Activated naive CD8-positive, alpha-beta T cell treated with anti-CD3 and anti-CD28 coated beads, Interleukin-2, amount 10 ng/mL, durations not matched to agents 7 days and 5 days (primary cell): Measurements from ENCODE around the gene FBXO30. TPM values are rescaled to one million over a fixed set of nuclear protein-coding genes. Genes with fewer than 3 reads are reported as not detected.

Experiments
- ATAC-seq: fragments of 150-1000 bp; cut with Tn5 transposase; one replicate; pipeline ENCODE4 v1.10.0; 2021; ENCODE audit warnings: low read depth, moderate library complexity
- POLR2A ChIA-PET: fragments of 350-600 bp; sonication (Branson Sonifier 250); formaldehyde crosslinking; loops from one replicate; lab custom pipeline; 2021; ENCODE audit warnings: antibody characterized with exemption; lab: Charles Lee
- DNase-seq: peaks from one replicate; pipeline ENCODE4 v3.0.0; 2021
- H3K27ac Mint-ChIP-seq: one replicate; pipeline ENCODE4 v1.8.0; 2022; ENCODE audit warnings: mild to moderate bottlenecking, mixed read lengths
- H3K27me3 Mint-ChIP-seq: one replicate; pipeline ENCODE4 v1.8.0; 2022; ENCODE audit warnings: mild to moderate bottlenecking, moderate library complexity, mixed read lengths
- H3K36me3 Mint-ChIP-seq: one replicate; pipeline ENCODE4 v1.8.0; 2021; ENCODE audit warnings: mild to moderate bottlenecking, mixed read lengths
- H3K4me1 Mint-ChIP-seq: one replicate; pipeline ENCODE4 v1.8.0; 2021; ENCODE audit warnings: mixed read lengths
- H3K4me3 Mint-ChIP-seq: one replicate; pipeline ENCODE4 v1.8.0; 2022; ENCODE audit warnings: mild to moderate bottlenecking, moderate library complexity, mixed read lengths
- H3K9me3 Mint-ChIP-seq: one replicate; pipeline ENCODE4 v1.8.0; 2021; ENCODE audit warnings: mixed read lengths
- total RNA-seq, 2 experiments: library from RNA; stranded (reverse); gene quantifications; one replicate each; pipeline ENCODE4 v1.2.3, GENCODE V29; 2021

Gene FBXO30
- total RNA-seq, 2 experiments from 2014 or later, result 6.6 to 7.2 TPM

DNA sequence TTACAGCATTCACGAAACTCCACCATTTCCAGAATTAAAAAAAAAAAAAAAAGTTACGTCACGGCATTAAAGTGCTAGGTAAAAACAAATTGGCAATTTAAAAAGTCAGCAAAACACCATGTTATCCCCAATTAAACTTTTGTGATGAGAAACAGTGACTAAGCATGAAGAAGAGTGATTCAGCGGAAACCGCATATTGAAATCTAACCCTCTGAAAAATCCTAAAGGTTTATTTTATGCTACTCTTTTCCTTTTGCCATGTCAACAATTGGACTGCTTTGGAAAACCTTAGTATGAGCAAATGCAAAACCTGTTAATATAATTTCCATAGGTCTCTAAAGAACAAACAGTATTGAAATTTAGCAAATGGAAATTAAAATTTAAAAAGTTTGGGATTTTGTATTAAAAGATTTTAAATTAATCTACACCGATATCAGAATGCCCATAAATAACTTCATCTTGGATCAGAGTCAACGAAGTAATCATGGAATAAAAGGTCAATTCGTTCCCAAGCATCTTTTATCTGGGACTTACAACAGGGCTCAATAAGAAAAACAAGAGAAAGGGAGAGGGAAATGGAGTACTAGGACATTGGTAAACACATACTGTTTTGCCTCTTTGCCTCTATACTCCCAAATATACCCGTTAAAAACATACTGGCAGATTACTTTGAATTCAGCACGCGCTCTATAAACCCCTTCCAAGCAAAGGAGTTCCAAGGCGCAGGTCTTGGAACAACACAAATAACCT is 1.1 kb downstream of the FBXO30 start:
- no peak for ATAC-seq
- no peak for DNase-seq
- H3K4me3 Mint-ChIP-seq, result peak overlapping the region; percentile 76
- peak overlapping the region; percentile 14 for H3K27ac Mint-ChIP-seq
- POLR2A ChIA-PET, result interaction anchor here (3.3 kb wide), 1 partner anchor 78 kb away, joined by 69 read pairs; the partner anchor contains the start of gene EPM2A
- peaks cover 27% of the 10 kb centered on the region for H3K4me1 Mint-ChIP-seq
- no peaks in the 10 kb centered on the region for H3K9me3 Mint-ChIP-seq
- H3K36me3 Mint-ChIP-seq, result peaks cover 3% of the 10 kb centered on the region
- H3K27me3 Mint-ChIP-seq, result no peaks in the 10 kb centered on the region

DNA sequence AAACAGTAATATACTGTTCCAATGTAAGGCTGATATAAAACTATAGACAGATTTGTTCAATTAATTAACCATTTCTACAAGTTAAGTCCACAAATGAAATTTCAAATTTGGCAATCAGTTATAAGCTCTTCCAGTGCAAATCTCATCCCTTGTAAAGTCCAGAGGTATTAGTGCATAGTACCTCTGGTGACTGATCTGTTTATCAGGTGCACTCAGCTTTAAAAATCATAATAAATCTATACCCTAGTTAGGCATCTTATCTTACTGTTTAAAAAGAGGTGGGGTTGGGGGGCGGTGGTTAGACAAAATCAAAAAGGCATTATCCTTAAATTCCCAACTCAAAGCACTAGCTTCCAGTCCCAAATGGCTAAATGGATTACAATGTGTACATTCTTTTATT is 2.9 kb downstream of the FBXO30 start:
- peaks cover 24% of the 10 kb centered on the region for H3K4me1 Mint-ChIP-seq
- POLR2A ChIA-PET, result interaction anchor here (1.0 kb wide), 1 partner anchor 77 kb away, joined by 4 read pairs; the partner anchor contains the start of gene EPM2A
- H3K9me3 Mint-ChIP-seq, result no peaks in the 10 kb centered on the region
- DNase-seq (no peak), ATAC-seq (no peak)
- no peak overlapping the region for H3K27ac Mint-ChIP-seq
- H3K36me3 Mint-ChIP-seq, result peaks cover 10% of the 10 kb centered on the region
- H3K27me3 Mint-ChIP-seq, result no peaks in the 10 kb centered on the region
- no peak overlapping the region for H3K4me3 Mint-ChIP-seq

GRCh38 chr6:145809785-145810184 is 4.8 kb downstream of the FBXO30 start:
- H3K27me3 Mint-ChIP-seq, result no peaks in the 10 kb centered on the region
- ATAC-seq, result no peak
- no peaks in the 10 kb centered on the region for H3K9me3 Mint-ChIP-seq
- no peak for DNase-seq
- H3K4me1 Mint-ChIP-seq, result peaks cover 15% of the 10 kb centered on the region
- H3K27ac Mint-ChIP-seq, result no peak overlapping the region
- H3K4me3 Mint-ChIP-seq, result no peak overlapping the region
- peaks cover 23% of the 10 kb centered on the region for H3K36me3 Mint-ChIP-seq
- POLR2A ChIA-PET, result no interaction called here

- Mint-ChIP-seq H3K9me3 (no peaks in the 10 kb centered on the region), H3K4me3 (no peak overlapping the region), H3K27me3 (no peaks in the 10 kb centered on the region), H3K4me1 (peaks cover 15% of the 10 kb centered on the region), H3K36me3 (peaks cover 27% of the 10 kb centered on the region), H3K27ac (no peak overlapping the region)
- DNase-seq (no peak), ATAC-seq (no peak)
- POLR2A ChIA-PET, result no interaction called here
Measured at GRCh38 chr6:145809211-145809610, 5.4 kb downstream of the FBXO30 start.

DNA sequence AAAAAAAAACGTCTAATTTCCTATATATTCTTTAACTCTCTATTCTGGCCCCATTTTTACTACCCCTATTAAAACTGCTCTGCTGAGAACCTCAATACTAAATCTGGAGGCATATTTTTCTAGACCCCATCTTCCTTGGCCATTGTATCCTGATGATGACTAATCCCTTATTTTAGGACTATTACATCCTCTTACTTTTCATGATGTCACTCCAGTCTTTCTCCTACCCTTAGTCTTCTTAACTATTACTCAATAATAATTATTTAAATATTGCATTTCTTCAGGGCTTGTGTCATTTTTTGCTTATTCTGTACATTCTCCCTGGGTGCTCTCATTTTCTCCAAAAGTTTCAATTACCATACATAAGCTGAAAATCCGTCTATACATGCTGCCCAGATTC is 6.4 kb downstream of the FBXO30 start:
- Mint-ChIP-seq H3K27ac (no peak overlapping the region), H3K36me3 (peaks cover 31% of the 10 kb centered on the region), H3K27me3 (no peaks in the 10 kb centered on the region), H3K4me1 (peaks cover 11% of the 10 kb centered on the region), H3K9me3 (no peaks in the 10 kb centered on the region), H3K4me3 (no peak overlapping the region)
- DNase-seq, result no peak
- no peak for ATAC-seq
- POLR2A ChIA-PET, result no interaction called here

DNA sequence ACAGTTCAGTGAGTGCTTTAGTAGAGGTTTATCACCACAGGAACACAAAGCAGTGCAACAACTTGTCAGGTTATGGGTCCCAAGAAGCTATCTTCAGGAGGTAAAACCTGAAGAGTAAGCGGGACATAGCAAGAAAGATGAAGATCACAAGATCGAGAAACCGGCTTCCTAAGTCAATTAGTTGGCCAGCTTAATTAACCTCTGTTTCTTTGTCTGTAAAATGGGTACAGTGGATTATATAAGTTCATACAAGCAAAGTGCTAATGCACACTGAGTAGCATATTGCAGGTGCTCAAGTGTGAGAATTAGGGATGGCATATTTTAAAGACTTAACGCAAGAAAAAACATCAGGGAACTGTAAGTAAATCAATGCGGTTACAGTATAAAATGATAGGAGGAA is 12.5 kb downstream of the FBXO30 start:
- no peaks in the 10 kb centered on the region for H3K4me1 Mint-ChIP-seq
- H3K9me3 Mint-ChIP-seq, result no peaks in the 10 kb centered on the region
- no peak for ATAC-seq
- POLR2A ChIA-PET, result no interaction called here
- no peak for DNase-seq
- H3K36me3 Mint-ChIP-seq, result peaks cover 44% of the 10 kb centered on the region
- H3K27ac Mint-ChIP-seq, result no peak overlapping the region
- no peak overlapping the region for H3K4me3 Mint-ChIP-seq
- H3K27me3 Mint-ChIP-seq, result no peaks in the 10 kb centered on the region

DNA sequence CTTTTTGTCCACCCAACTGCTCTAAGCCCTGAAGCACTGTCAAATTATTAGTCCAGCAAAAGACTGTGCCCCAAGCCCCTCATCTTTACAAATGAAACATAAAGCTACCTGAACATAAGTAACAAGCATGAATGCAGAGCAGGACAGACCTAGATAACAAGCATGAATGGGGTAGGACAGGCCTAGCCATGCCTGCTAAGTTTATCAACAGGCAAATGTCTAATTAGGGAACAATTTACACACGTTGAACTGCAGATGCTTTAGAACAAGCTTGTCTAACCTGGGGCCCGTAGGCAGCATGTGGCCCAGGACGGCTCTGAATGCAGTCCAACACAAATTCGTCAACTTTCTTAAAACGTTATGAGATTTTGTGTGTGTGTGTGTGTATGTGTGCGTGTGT is 13.6 kb downstream of the FBXO30 start:
- no peak overlapping the region for H3K4me3 Mint-ChIP-seq
- POLR2A ChIA-PET, result no interaction called here
- H3K27ac Mint-ChIP-seq, result no peak overlapping the region
- DNase-seq (no peak), ATAC-seq (no peak)
- H3K36me3 Mint-ChIP-seq, result peaks cover 41% of the 10 kb centered on the region
- H3K4me1 Mint-ChIP-seq, result no peaks in the 10 kb centered on the region
- no peaks in the 10 kb centered on the region for H3K9me3 Mint-ChIP-seq
- no peaks in the 10 kb centered on the region for H3K27me3 Mint-ChIP-seq

GRCh38 chr6:145798530-145798929 is 16.1 kb downstream of the FBXO30 start:
- DNase-seq, result no peak
- H3K4me3 Mint-ChIP-seq, result no peak overlapping the region
- peaks cover 24% of the 10 kb centered on the region for H3K36me3 Mint-ChIP-seq
- ATAC-seq, result no peak
- no peaks in the 10 kb centered on the region for H3K27me3 Mint-ChIP-seq
- no peaks in the 10 kb centered on the region for H3K9me3 Mint-ChIP-seq
- POLR2A ChIA-PET, result no interaction called here
- no peak overlapping the region for H3K27ac Mint-ChIP-seq
- H3K4me1 Mint-ChIP-seq, result no peaks in the 10 kb centered on the region

- no peak overlapping the region for H3K27ac Mint-ChIP-seq
- DNase-seq, result no peak
- no peak for ATAC-seq
Measured at GRCh38 chr6:145789443-145789842, 25.2 kb downstream of the FBXO30 start.

DNA sequence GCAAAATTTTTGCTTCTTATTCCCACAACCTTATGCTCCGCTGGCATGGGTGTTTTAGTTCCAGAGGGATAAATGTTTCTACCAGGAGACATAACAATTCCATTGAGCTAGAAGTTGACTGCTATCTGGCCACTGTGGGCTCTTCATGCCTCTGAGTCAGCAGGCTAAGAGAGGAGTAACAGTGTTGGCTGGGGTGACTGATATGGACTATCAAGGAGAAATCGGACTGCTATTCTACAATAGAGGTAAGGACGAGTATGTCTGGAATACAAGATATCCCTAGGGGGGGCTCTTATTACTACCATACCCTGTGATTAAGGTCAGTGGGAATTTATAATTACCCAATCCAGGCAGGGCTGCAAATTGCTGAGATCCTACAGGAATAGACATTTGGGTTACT is 26.9 kb downstream of the FBXO30 start:
- Mint-ChIP-seq H3K27me3 (no peaks in the 10 kb centered on the region), H3K27ac (no peak overlapping the region), H3K4me3 (no peak overlapping the region), H3K9me3 (peaks cover 18% of the 10 kb centered on the region), H3K4me1 (peaks cover 15% of the 10 kb centered on the region), H3K36me3 (peaks cover 17% of the 10 kb centered on the region)
- ATAC-seq (no peak), DNase-seq (no peak)
- POLR2A ChIA-PET, result no interaction called here

More at GRCh38 chr6:145789443-145789842, 25.2 kb downstream of the FBXO30 start:
- Mint-ChIP-seq H3K9me3 (peaks cover 14% of the 10 kb centered on the region), H3K4me1 (peaks cover 5% of the 10 kb centered on the region), H3K36me3 (peaks cover 22% of the 10 kb centered on the region), H3K4me3 (no peak overlapping the region), H3K27me3 (no peaks in the 10 kb centered on the region)
- POLR2A ChIA-PET, result no interaction called here

DNA sequence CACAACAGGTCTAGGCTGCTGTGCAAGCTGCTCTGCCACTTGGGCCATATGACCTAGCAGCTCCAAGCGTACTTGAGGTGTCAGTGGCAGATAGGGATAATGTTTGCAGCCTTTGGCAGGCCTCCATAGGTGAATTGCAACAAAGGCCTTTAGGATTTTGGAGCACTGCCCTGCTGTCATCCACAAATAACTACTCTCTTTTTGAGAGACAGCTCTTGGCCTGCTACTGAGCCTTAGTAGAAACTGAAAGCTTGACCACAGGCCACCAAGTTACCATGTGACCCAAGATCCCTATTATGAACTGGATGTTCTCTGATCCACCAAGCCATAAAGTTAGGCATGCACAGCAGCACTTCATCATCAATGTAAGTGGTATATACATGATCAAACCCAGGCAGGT is 29.9 kb downstream of the FBXO30 start:
- Mint-ChIP-seq H3K4me3 (no peak overlapping the region), H3K36me3 (peaks cover 11% of the 10 kb centered on the region), H3K4me1 (peaks cover 15% of the 10 kb centered on the region), H3K9me3 (peaks cover 12% of the 10 kb centered on the region), H3K27ac (no peak overlapping the region), H3K27me3 (no peaks in the 10 kb centered on the region)
- ATAC-seq, result no peak
- POLR2A ChIA-PET, result interaction anchor here (0.9 to 1.0 kb wide), 2 partner anchors 30 to 179 kb away, joined by 3 to 4 read pairs; partner anchors contain the start of genes FBXO30 and SHPRH
- no peak for DNase-seq

DNA sequence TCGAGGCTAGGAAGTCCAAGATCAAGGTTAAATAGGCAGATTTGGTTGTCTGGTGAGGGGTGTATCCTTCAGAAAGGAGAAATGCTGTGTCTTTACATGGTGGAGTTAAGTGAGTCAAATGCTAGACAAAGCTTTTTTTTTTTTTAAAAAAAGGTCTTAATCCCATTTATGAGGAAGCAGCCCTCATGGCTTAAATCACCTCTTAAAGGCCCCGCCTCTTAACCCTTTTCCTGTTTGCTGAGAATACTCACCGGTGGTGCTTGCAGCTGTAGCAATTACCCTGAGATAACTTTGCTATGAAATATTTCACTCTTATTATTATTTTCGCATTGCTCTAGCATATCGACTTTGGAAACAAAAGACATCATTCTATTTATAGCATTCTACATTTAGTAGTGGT is 30.8 kb downstream of the FBXO30 start:
- H3K4me3 Mint-ChIP-seq, result no peak overlapping the region
- peaks cover 15% of the 10 kb centered on the region for H3K4me1 Mint-ChIP-seq
- POLR2A ChIA-PET, result interaction anchor here (1.0 to 1.3 kb wide), 2 partner anchors 48 to 180 kb away, joined by 3 read pairs; partner anchors contain the start of genes EPM2A and SHPRH
- H3K27ac Mint-ChIP-seq, result no peak overlapping the region
- H3K9me3 Mint-ChIP-seq, result peaks cover 11% of the 10 kb centered on the region
- H3K36me3 Mint-ChIP-seq, result peaks cover 11% of the 10 kb centered on the region
- H3K27me3 Mint-ChIP-seq, result no peaks in the 10 kb centered on the region
- no peak for DNase-seq
- ATAC-seq, result peak; percentile 54

GRCh38 chr6:145772846-145773245 is 41.7 kb downstream of the FBXO30 start:
- Mint-ChIP-seq H3K9me3 (peaks cover 6% of the 10 kb centered on the region), H3K4me1 (no peaks in the 10 kb centered on the region), H3K4me3 (no peak overlapping the region), H3K27ac (no peak overlapping the region), H3K27me3 (no peaks in the 10 kb centered on the region), H3K36me3 (no peaks in the 10 kb centered on the region)
- POLR2A ChIA-PET, result no interaction called here
- ATAC-seq, result no peak
- no peak for DNase-seq

GRCh38 chr6:145765449-145765848 is 49.1 kb downstream of the FBXO30 start:
- DNase-seq (no peak), ATAC-seq (no peak)
- no peaks in the 10 kb centered on the region for H3K36me3 Mint-ChIP-seq
- POLR2A ChIA-PET, result no interaction called here
- no peaks in the 10 kb centered on the region for H3K4me1 Mint-ChIP-seq
- peaks cover 2% of the 10 kb centered on the region for H3K27me3 Mint-ChIP-seq
- H3K27ac Mint-ChIP-seq, result no peak overlapping the region
- H3K4me3 Mint-ChIP-seq, result no peak overlapping the region
- H3K9me3 Mint-ChIP-seq, result no peaks in the 10 kb centered on the region
